ENCODE data around the gene MED19.
A peak's percentile ranks its signal among the peaks of the same experiment; 100 is the strongest.

MED19 gene

DNA sequence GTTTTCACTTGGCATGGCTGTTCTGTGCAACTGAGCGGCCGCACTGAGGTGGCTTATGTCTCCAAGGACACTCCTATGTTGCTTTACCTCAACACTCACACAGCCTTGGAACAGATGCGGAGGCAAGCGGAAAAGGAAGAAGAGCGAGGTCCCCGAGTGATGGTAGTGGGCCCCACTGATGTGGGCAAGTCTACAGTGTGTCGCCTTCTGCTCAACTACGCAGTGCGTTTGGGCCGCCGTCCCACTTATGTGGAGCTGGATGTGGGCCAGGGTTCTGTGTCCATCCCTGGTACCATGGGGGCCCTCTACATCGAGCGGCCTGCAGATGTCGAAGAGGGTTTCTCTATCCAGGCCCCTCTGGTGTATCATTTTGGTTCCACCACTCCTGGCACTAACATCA, 52.3 kb downstream of the MED19 start:
- no peak overlapping the region for H3K27ac ChIP-seq (replicated peaks; ENCODE audit: low read length)
- peaks cover 5% of the 10 kb centered on the region for H3K79me1 ChIP-seq (ENCODE audit: low read depth, low read length)
- WGBS, 2 donors (ENCODE audit: extremely low coverage in 2 of 2, insufficient read length in 2 of 2, insufficient replicate concordance in 1 of 2): no CpG with 5 or more reads among the region's 14 CpGs

DNA sequence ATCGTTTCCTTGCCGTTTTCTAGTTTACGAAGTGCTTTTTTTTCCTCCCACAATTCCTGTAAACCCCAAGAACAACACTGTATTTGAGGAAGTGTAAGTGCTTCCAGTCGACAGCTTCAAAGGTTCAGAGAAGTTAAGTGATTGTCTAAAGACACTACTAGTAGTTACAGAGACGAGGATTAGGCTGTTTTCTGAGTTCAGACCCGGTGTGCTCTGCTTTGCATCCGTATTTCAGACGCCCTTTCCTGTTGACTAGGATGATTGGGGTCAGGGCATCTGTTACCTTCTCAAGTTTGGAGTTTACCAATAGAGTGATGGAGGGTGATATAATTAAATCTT, 54.0 kb downstream of the MED19 start:
- Histone ChIP-seq H3K14ac (ENCODE audit: low read length) (no peak overlapping the region), H3K36me3 (replicated peaks in 1 of 2; ENCODE audit: control insufficient read depth in 2 of 2, insufficient read depth in 2 of 2, low read length in 2 of 2) (peaks cover 15 to 39% of the 10 kb centered on the region in 2 donors), H4K91ac (ENCODE audit: low read depth, low read length, poor library complexity) (no peak overlapping the region), H2BK5ac (ENCODE audit: low read length) (no peak overlapping the region), H3K23ac (ENCODE audit: low read depth, low read length, poor library complexity) (no peak overlapping the region), H3K18ac (ENCODE audit: low read length) (no peak overlapping the region), H3K4me2 (ENCODE audit: insufficient read depth, low read length, poor library complexity, severe bottlenecking) (peak overlapping the region; percentile 72), H2BK15ac (ENCODE audit: low read length) (no peak overlapping the region), H3K79me1 (ENCODE audit: low read depth, low read length) (peaks cover 5% of the 10 kb centered on the region), H2BK12ac (ENCODE audit: low read length) (no peak overlapping the region), H2AK5ac (ENCODE audit: low read depth, low read length) (no peak overlapping the region), H3K4ac (ENCODE audit: low read length) (no peak overlapping the region), H2BK120ac (ENCODE audit: low read depth, low read length) (no peak overlapping the region), H3K9ac (ENCODE audit: low read depth, low read length, poor library complexity) (peak overlapping the region; percentile 1), H2AFZ (ENCODE audit: low read length) (no peak overlapping the region), H3K9me3 (replicated peaks in 1 of 2; ENCODE audit: control insufficient read depth in 2 of 2, insufficient read depth in 1 of 2, low read depth in 1 of 2, low read length in 2 of 2) (no peaks in the 10 kb centered on the region), H3K27ac (replicated peaks; ENCODE audit: low read length) (no peak overlapping the region), H3K4me1 (ENCODE audit: control insufficient read depth in 2 of 2, insufficient read depth in 1 of 2, low read depth in 1 of 2, low read length in 2 of 2) (peaks cover 4 to 7% of the 10 kb centered on the region in 2 donors), H3K27me3 (ENCODE audit: control insufficient read depth in 3 of 3, insufficient read depth in 3 of 3, low read depth in 1 of 3, low read length in 3 of 3) (no peaks in the 10 kb centered on the region), H3K4me3 (ENCODE audit: low read length in 2 of 2) (peak overlapping the region; percentile 56 to 87), H4K8ac (ENCODE audit: low read depth, low read length) (no peak overlapping the region)
- DNase-seq (ENCODE audit: low spot score): no peak
- no CpG with 5 or more reads among the region's 8 CpGs for WGBS, 2 donors (ENCODE audit: extremely low coverage in 2 of 2, insufficient read length in 2 of 2, insufficient replicate concordance in 1 of 2)

More for the DNA sequence above, 52.3 kb downstream of the MED19 start:
- Histone ChIP-seq H2AK5ac (ENCODE audit: low read depth, low read length) (no peak overlapping the region), H3K36me3 (replicated peaks in 1 of 2; ENCODE audit: control insufficient read depth in 2 of 2, insufficient read depth in 2 of 2, low read length in 2 of 2) (peaks cover 15 to 40% of the 10 kb centered on the region in 2 donors), H2BK15ac (ENCODE audit: low read length) (no peak overlapping the region), H3K18ac (ENCODE audit: low read length) (no peak overlapping the region), H3K9me3 (replicated peaks in 1 of 2; ENCODE audit: control insufficient read depth in 2 of 2, insufficient read depth in 1 of 2, low read depth in 1 of 2, low read length in 2 of 2) (no peaks in the 10 kb centered on the region), H3K4me3 (ENCODE audit: low read length in 2 of 2) (no peak overlapping the region), H4K8ac (ENCODE audit: low read depth, low read length) (no peak overlapping the region), H2BK120ac (ENCODE audit: low read depth, low read length) (no peak overlapping the region), H2BK12ac (ENCODE audit: low read length) (no peak overlapping the region), H4K91ac (ENCODE audit: low read depth, low read length, poor library complexity) (no peak overlapping the region), H3K4me1 (ENCODE audit: control insufficient read depth in 2 of 2, insufficient read depth in 1 of 2, low read depth in 1 of 2, low read length in 2 of 2) (peaks cover 2 to 3% of the 10 kb centered on the region in 2 donors), H3K27me3 (ENCODE audit: control insufficient read depth in 3 of 3, insufficient read depth in 3 of 3, low read depth in 1 of 3, low read length in 3 of 3) (no peaks in the 10 kb centered on the region), H2AFZ (ENCODE audit: low read length) (no peak overlapping the region), H3K4me2 (ENCODE audit: insufficient read depth, low read length, poor library complexity, severe bottlenecking) (no peak overlapping the region), H3K9ac (ENCODE audit: low read depth, low read length, poor library complexity) (no peak overlapping the region), H3K14ac (ENCODE audit: low read length) (no peak overlapping the region), H3K4ac (ENCODE audit: low read length) (no peak overlapping the region), H3K23ac (ENCODE audit: low read depth, low read length, poor library complexity) (no peak overlapping the region), H2BK5ac (ENCODE audit: low read length) (no peak overlapping the region)
- DNase-seq (ENCODE audit: low spot score): no peak

DNA sequence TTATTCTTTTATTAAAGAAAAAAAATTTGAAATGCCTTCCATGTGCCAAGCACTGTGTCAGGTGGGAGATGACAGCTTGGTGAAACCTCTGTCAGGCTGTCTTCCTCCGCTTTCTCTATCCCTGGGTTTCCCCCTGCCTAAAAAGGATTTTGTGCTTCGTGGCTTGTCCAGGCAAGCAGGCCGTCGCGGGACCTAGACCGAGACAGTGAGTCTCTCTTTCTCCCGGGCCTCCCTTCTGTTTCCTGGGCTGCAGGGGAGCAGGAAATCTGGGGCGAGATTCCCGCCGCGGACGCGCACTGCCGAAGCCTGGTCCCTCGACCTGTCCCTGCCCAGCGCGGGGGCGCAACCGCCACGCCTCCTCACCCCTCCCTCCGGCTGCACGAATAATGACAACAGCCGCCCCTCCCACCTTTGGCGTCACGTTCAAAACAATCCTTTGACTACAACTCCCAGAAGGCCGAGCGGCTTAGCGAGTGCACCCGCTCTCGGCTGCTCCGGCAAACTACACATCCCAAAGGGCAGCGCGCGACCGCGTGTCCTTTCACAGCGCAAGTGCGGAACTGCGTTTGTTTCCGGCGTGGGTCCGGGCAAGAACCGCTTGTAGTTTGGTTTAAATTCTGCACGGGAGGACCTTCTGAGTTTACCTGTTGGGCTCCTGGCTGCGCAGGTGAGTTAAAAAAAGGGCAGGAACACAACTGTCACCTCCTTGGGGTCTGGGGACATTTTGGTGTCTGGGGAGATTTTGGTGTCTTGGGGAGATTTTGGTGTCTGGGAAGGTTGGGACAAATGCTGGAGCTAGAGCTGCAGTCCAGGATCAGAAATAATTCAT, 54.6 kb downstream of the MED19 start, which contains the start of gene CLP1:
CLP1 (plus strand) TSS at position 569 of the 829 bp plus-strand sequence. CDS start 1,715 bp downstream, outside the sequence.
- H3K27me3 ChIP-seq (ENCODE audit: control insufficient read depth in 3 of 3, insufficient read depth in 3 of 3, low read depth in 1 of 3, low read length in 3 of 3): no peaks in the 10 kb centered on the region
- no peak within 1 kb of the TSS for H2BK12ac ChIP-seq (ENCODE audit: low read length)
- no peak within 1 kb of the TSS for H2BK5ac ChIP-seq (ENCODE audit: low read length)
- H3K27ac ChIP-seq (replicated peaks; ENCODE audit: low read length): peak within 1 kb of the TSS; percentile 55
- peak within 1 kb of the TSS; percentile 91 for H3K18ac ChIP-seq (ENCODE audit: low read length)
- no peak within 1 kb of the TSS for H3K14ac ChIP-seq (ENCODE audit: low read length)
- no peak within 1 kb of the TSS for H2BK15ac ChIP-seq (ENCODE audit: low read length)
- H4K8ac ChIP-seq (ENCODE audit: low read depth, low read length): no peak within 1 kb of the TSS
- peak within 1 kb of the TSS; percentile 56 to 87 for H3K4me3 ChIP-seq (ENCODE audit: low read length in 2 of 2)
- H2AK5ac ChIP-seq (ENCODE audit: low read depth, low read length): no peak within 1 kb of the TSS
- H3K9me3 ChIP-seq (replicated peaks in 1 of 2; ENCODE audit: control insufficient read depth in 2 of 2, insufficient read depth in 1 of 2, low read depth in 1 of 2, low read length in 2 of 2): no peaks in the 10 kb centered on the region
- H3K4me1 ChIP-seq (ENCODE audit: control insufficient read depth in 2 of 2, insufficient read depth in 1 of 2, low read depth in 1 of 2, low read length in 2 of 2): peaks cover 4 to 10% of the 10 kb centered on the region in 2 donors
- H3K4me2 ChIP-seq (ENCODE audit: insufficient read depth, low read length, poor library complexity, severe bottlenecking): peak within 1 kb of the TSS; percentile 83
- H3K23ac ChIP-seq (ENCODE audit: low read depth, low read length, poor library complexity): peak within 1 kb of the TSS; percentile 83
- WGBS, 2 donors (ENCODE audit: extremely low coverage in 2 of 2, insufficient read length in 2 of 2, insufficient replicate concordance in 1 of 2): no CpG with 5 or more reads among the region's 45 CpGs
- H3K79me1 ChIP-seq (ENCODE audit: low read depth, low read length): peaks cover 5% of the 10 kb centered on the region
- no peak within 1 kb of the TSS for H4K91ac ChIP-seq (ENCODE audit: low read depth, low read length, poor library complexity)
- peak; percentile 98 for DNase-seq (ENCODE audit: low spot score)
- no peak within 1 kb of the TSS for H2BK120ac ChIP-seq (ENCODE audit: low read depth, low read length)
- H2AFZ ChIP-seq (ENCODE audit: low read length): peak within 1 kb of the TSS; percentile 79
- H3K9ac ChIP-seq (ENCODE audit: low read depth, low read length, poor library complexity): peak within 1 kb of the TSS; percentile 1
- H3K36me3 ChIP-seq (replicated peaks in 1 of 2; ENCODE audit: control insufficient read depth in 2 of 2, insufficient read depth in 2 of 2, low read length in 2 of 2): peaks cover 13 to 34% of the 10 kb centered on the region in 2 donors
- no peak within 1 kb of the TSS for H3K4ac ChIP-seq (ENCODE audit: low read length)

DNA sequence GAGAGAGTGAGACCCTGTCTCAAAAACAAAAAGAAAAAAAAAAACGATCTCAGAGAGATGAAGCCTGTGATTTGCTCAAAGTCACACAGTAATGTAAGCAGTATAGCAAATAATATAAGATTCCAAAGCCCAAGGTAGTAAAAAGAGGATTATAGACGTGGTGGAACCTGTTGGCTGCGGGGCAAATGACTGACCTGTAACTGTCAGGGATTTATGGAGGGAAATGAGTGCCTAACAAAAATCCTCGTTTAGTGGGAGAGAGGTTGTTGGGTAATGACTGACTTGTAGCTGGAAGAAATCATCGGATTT, 55.2 kb downstream of the MED19 start:
- no CpG with 5 or more reads among the region's 5 CpGs for WGBS, 2 donors (ENCODE audit: extremely low coverage in 2 of 2, insufficient read length in 2 of 2, insufficient replicate concordance in 1 of 2)
- peak overlapping the region in 1 of 2 donors; percentile 56 for H3K4me3 ChIP-seq (ENCODE audit: low read length in 2 of 2)
- H2BK5ac ChIP-seq (ENCODE audit: low read length): no peak overlapping the region
- peaks cover 4 to 10% of the 10 kb centered on the region in 2 donors for H3K4me1 ChIP-seq (ENCODE audit: control insufficient read depth in 2 of 2, insufficient read depth in 1 of 2, low read depth in 1 of 2, low read length in 2 of 2)
- no peak overlapping the region for H2BK15ac ChIP-seq (ENCODE audit: low read length)
- H3K23ac ChIP-seq (ENCODE audit: low read depth, low read length, poor library complexity): no peak overlapping the region
- no peak overlapping the region for H3K4me2 ChIP-seq (ENCODE audit: insufficient read depth, low read length, poor library complexity, severe bottlenecking)
- H3K79me1 ChIP-seq (ENCODE audit: low read depth, low read length): peaks cover 5% of the 10 kb centered on the region
- no peaks in the 10 kb centered on the region for H3K9me3 ChIP-seq (replicated peaks in 1 of 2; ENCODE audit: control insufficient read depth in 2 of 2, insufficient read depth in 1 of 2, low read depth in 1 of 2, low read length in 2 of 2)
- H3K36me3 ChIP-seq (replicated peaks in 1 of 2; ENCODE audit: control insufficient read depth in 2 of 2, insufficient read depth in 2 of 2, low read length in 2 of 2): peaks cover 13 to 29% of the 10 kb centered on the region in 2 donors
- H4K91ac ChIP-seq (ENCODE audit: low read depth, low read length, poor library complexity): no peak overlapping the region
- no peak overlapping the region for H3K9ac ChIP-seq (ENCODE audit: low read depth, low read length, poor library complexity)
- H2AK5ac ChIP-seq (ENCODE audit: low read depth, low read length): no peak overlapping the region
- DNase-seq (ENCODE audit: low spot score): no peak
- no peak overlapping the region for H3K18ac ChIP-seq (ENCODE audit: low read length)
- no peak overlapping the region for H2BK120ac ChIP-seq (ENCODE audit: low read depth, low read length)
- H2BK12ac ChIP-seq (ENCODE audit: low read length): no peak overlapping the region
- H3K27me3 ChIP-seq (ENCODE audit: control insufficient read depth in 3 of 3, insufficient read depth in 3 of 3, low read depth in 1 of 3, low read length in 3 of 3): no peaks in the 10 kb centered on the region
- H3K27ac ChIP-seq (replicated peaks; ENCODE audit: low read length): no peak overlapping the region
- no peak overlapping the region for H3K4ac ChIP-seq (ENCODE audit: low read length)
- no peak overlapping the region for H4K8ac ChIP-seq (ENCODE audit: low read depth, low read length)
- H3K14ac ChIP-seq (ENCODE audit: low read length): no peak overlapping the region
- H2AFZ ChIP-seq (ENCODE audit: low read length): peak overlapping the region; percentile 79
